Pancreas (tissue), 10 donors: ENCODE measurements around the gene SLK. TPM values are rescaled to one million over a fixed set of nuclear protein-coding genes. Genes with fewer than 3 reads are reported as not detected.

ENCODE experiments used
- ATAC-seq, 4 donors: fragments of 200-7000 bp; cut with Tn5 transposase; one replicate each; pipeline versions ENCODE4 v1.8.0 to v1.9.1; 2020; ENCODE audit warnings: mild to moderate bottlenecking in 4 of 4, moderate library complexity in 4 of 4
- DNase-seq, 6 donors: peaks; one replicate each; pipeline ENCODE4 v3.0.0-alpha.2; 2020
- FAIRE-seq: peaks from 2 replicates; lab custom pipeline; 2012; peaks lifted over from hg19 to GRCh38; lab: Jason Lieb, UNC
- H3K27ac ChIP-seq, 4 donors: fragments of 200-600 bp; sonication (generic); 1 replicate in 3 of 4; 2 replicates in 1 of 4; pipeline versions ENCODE4 v1.5.0 to v1.8.0; 2020
- H3K27me3 ChIP-seq, 4 donors: fragments of 200-600 bp; one replicate each; pipeline ENCODE4 v1.8.0; 2021
- H3K36me3 ChIP-seq, 3 donors: fragments of 200-600 bp; sonication (generic) in 1 of 3; one replicate each; pipeline versions ENCODE4 v1.5.0 to v1.8.0; 2020 to 2021
- H3K4me1 ChIP-seq, 3 donors: fragments of 200-600 bp; one replicate each; pipeline ENCODE4 v1.8.0; 2021
- H3K4me3 ChIP-seq, 4 donors: fragments of 200-600 bp; sonication (generic) in 2 of 4; one replicate each; pipeline versions ENCODE4 v1.5.0 to v1.8.0; 2020 to 2021
- H3K9me3 ChIP-seq, 4 donors: fragments of 200-600 bp; one replicate each; pipeline ENCODE4 v1.8.0; 2021
- WGBS, 2 donors: extraction: QIAGEN DNeasy Blood & Tissue Kit; methylation state at CpG; one replicate each; pipeline ENCODE4 v1.1.7; 2013; 5-methylcytosine and 5-hydroxymethylcytosine counted together
- intact Hi-C, 3 donors: fragments of 100-400 bp; cut with DNase I; formaldehyde crosslinking; loops; one replicate each; pipeline versions ENCODE4 v1.11.1 to v1.14.2; 2022
- polyA plus RNA-seq, 2 donors: library from polyadenylated mRNA; stranded (reverse); fragments of 200-250 nt; gene quantifications; one replicate each; pipeline ENCODE4 v1.2.3, GENCODE V29; 2013
- total RNA-seq, 6 donors: library from RNA; stranded (reverse); fragmentation: NEBNext Ultra II Directional in 4 of 6; extraction: Animal tissue kit (Norgen Biotek cat#: 25700) in 4 of 6; gene quantifications; one replicate each; pipeline versions ENCODE4 v1.2.1 to v1.2.4, GENCODE V29; 2021 to 2023
- TF ChIP-seq, protein P1 (sequence below), 4 donors: fragments of 200-600 bp; sonication (generic) in 3 of 4; IDR thresholded peaks; one replicate each; pipeline versions ENCODE4 v1.5.0 to v1.8.0; 2021; ENCODE audit warnings: antibody characterized with exemption in 4 of 4
- donor health status: healthy with polysubstance abuse.
- donor health status: DM: no; HTN: no; CAD: no; lungs with moderate emphysema.
- donor health status: DM: no; HTN: no; CAD: no.
- donor health status: control.
- donor health status: control.
- donor health status: Bipolar disorder and iron deficiency.
- donor health status: DM: yes; HTN: yes; CAD: no.
- donor health status: DM: no; HTN: no; CAD: no.
- donor health status: DM: no; HTN: no; CAD: no.
- donor health status: DM: yes; HTN: yes; CAD: no.

Gene SLK
- total and polyA plus RNA-seq, 8 donors = 6.0 to 20.1 (median 13.4) TPM

DNA sequence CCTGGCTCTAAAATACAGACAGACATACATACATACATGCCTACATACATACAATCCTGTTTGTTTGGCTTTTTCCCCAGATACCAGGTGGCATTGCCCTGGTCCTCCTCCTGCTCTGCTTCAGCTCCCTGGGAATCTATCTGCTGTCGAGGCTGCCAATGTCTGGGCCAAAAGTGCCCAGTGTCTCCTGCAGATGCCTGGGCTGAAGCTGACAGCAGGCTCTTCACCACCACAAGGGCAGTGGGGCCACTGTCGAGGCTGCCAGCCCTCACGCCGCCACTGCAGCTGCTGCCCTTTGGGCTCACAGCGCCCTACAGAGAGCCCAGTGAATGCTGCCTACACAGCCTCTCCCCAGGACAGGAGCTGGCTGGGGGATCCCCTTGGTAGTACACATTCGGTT, 30.9 kb upstream of the SLK start:
- H3K27me3 ChIP-seq = no peaks in the 10 kb centered on the region
- 80 to 84% methylated on average over 6 of the region's 6 CpGs for WGBS, 2 donors
- H3K4me1 ChIP-seq = peaks cover 0 to 12% (median 8%) of the 10 kb centered on the region in 3 donors
- H3K9me3 ChIP-seq = no peaks in the 10 kb centered on the region
- FAIRE-seq (no peak), ATAC-seq (no peak), DNase-seq (peak in 1 of 6 donors; percentile 34)
- intact Hi-C loops = no loop called here
- H3K4me3 ChIP-seq = no peak overlapping the region
- TF ChIP-seq, protein P1, sequence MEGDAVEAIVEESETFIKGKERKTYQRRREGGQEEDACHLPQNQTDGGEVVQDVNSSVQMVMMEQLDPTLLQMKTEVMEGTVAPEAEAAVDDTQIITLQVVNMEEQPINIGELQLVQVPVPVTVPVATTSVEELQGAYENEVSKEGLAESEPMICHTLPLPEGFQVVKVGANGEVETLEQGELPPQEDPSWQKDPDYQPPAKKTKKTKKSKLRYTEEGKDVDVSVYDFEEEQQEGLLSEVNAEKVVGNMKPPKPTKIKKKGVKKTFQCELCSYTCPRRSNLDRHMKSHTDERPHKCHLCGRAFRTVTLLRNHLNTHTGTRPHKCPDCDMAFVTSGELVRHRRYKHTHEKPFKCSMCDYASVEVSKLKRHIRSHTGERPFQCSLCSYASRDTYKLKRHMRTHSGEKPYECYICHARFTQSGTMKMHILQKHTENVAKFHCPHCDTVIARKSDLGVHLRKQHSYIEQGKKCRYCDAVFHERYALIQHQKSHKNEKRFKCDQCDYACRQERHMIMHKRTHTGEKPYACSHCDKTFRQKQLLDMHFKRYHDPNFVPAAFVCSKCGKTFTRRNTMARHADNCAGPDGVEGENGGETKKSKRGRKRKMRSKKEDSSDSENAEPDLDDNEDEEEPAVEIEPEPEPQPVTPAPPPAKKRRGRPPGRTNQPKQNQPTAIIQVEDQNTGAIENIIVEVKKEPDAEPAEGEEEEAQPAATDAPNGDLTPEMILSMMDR (IDR thresholded peaks at IDR 0.05) = no peak
- H3K36me3 ChIP-seq = no peaks in the 10 kb centered on the region
- H3K27ac ChIP-seq = no peak overlapping the region

DNA sequence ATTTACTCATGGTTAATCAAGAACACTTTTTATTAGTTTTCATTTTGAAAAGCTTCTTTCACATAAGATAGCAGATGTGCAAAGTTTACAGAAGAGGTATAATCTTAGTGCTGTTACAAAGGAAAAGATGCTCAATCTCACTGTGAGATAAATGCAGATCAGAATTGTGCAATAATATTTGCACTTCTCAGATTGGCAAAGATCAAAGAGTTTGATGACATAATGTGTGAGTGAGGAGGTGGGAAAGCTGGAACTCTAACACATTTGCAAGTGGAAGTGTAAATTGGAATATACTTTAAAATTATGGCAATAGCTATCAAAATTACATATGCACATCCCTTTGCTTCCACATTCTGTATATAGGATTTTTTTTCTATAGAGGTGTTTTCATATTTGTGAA, 27.4 kb upstream of the SLK start:
- no peaks in the 10 kb centered on the region for H3K27me3 ChIP-seq
- FAIRE-seq (no peak), ATAC-seq (no peak), DNase-seq (no peak)
- no peaks in the 10 kb centered on the region for H3K9me3 ChIP-seq
- no peak overlapping the region for H3K27ac ChIP-seq
- no peak overlapping the region for H3K4me3 ChIP-seq
- intact Hi-C loops = no loop called here
- H3K4me1 ChIP-seq = no peaks in the 10 kb centered on the region
- TF ChIP-seq, protein P1 (IDR thresholded peaks at IDR 0.05) = no peak
- no peaks in the 10 kb centered on the region for H3K36me3 ChIP-seq

DNA sequence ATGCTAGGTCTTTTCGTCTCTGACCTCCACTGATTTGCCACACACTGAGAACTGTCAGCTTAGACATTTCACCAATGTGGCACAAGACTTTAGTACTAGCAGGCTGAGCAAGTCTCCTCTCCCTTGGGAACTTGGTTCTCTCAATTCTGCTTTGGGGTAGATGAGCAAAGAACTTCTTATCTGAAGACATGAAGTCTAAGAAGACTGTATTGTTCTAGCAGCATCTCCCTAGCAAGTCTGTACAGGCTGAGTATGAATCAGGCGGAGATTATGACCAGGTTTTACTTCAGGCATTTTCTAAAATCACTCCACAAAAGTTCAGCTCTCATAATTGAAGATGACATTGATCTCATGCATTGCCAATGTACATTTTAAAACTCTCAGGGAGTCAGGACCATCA, 25.1 kb upstream of the SLK start:
- no peak for FAIRE-seq
- 56 to 85% methylated on average over 2 of the region's 2 CpGs for WGBS, 2 donors
- H3K4me1 ChIP-seq = no peaks in the 10 kb centered on the region
- H3K27me3 ChIP-seq = no peaks in the 10 kb centered on the region
- H3K36me3 ChIP-seq = no peaks in the 10 kb centered on the region
- intact Hi-C loops = no loop called here
- TF ChIP-seq, protein P1 (IDR thresholded peaks at IDR 0.05) = no peak
- ATAC-seq = no peak
- no peak for DNase-seq
- H3K27ac ChIP-seq = no peak overlapping the region
- no peaks in the 10 kb centered on the region for H3K9me3 ChIP-seq
- no peak overlapping the region for H3K4me3 ChIP-seq

DNA sequence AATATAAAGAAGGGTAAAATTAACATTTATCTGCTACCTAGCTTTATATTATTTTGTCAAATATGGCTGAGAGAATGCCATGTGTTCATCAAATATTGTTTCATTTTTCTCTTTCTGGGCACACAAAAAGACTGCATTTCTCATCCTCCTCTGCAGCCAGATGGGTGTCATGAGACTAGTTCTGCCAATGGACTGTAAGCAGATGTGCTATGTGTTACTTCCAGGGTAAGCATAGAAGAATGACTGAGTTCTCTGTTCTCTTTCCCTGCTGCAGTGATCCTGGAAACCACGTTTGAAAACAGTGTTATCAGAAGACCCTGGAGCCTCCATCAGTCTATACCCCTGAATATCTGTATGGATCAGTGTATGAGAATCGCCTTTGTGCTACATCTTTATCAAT, 24.1 kb upstream of the SLK start:
- DNase-seq (no peak), ATAC-seq (no peak), FAIRE-seq (no peak)
- H3K27me3 ChIP-seq = no peaks in the 10 kb centered on the region
- intact Hi-C loops = no loop called here
- H3K36me3 ChIP-seq = no peaks in the 10 kb centered on the region
- TF ChIP-seq, protein P1 (IDR thresholded peaks at IDR 0.05) = no peak
- H3K4me1 ChIP-seq = no peaks in the 10 kb centered on the region
- H3K27ac ChIP-seq = no peak overlapping the region
- H3K9me3 ChIP-seq = no peaks in the 10 kb centered on the region
- 68 to 69% methylated on average over 2 of the region's 2 CpGs for WGBS, 2 donors
- no peak overlapping the region for H3K4me3 ChIP-seq

DNA sequence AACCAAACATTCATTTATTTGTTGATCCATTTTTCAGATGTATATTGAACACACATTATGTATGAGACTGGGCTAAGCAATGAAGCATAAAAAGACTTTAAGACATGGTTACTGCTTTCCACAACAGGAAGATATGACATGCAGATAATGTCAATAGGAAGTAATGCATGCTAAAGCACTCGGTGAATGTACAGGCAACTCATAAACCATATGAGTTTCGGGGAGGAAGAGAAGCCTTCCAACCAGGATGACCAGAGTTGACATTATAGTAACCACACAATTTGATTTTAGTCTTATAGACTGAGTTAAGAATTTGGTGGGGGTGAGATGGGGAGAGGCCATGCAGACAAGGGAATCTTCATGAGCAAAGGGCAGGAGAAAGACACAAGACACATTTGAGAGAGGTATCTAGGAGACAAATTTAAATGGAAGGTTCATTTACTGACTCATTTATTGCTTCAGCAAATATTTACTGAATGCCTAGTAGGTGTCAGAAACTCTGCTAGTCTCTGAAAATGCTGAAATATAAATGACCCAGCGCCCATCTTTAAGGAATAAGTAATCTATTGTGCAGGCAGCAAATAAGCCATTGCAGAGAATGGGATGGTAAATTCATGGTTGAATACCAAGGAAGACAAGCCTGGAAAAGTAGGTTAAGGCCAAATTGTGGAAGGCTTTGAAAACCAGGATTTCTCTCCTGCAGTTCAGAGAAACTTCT, 19.0 kb upstream of the SLK start:
- intact Hi-C loops = no loop called here
- FAIRE-seq (no peak), ATAC-seq (peak in 1 of 4 donors; percentile 51), DNase-seq (no peak)
- WGBS, 2 donors = 83 to 85% methylated on average over 3 of the region's 3 CpGs
- Histone ChIP-seq H3K36me3 (no peaks in the 10 kb centered on the region), H3K27ac (no peak overlapping the region), H3K4me1 (no peaks in the 10 kb centered on the region), H3K4me3 (no peak overlapping the region), H3K27me3 (no peaks in the 10 kb centered on the region), H3K9me3 (no peaks in the 10 kb centered on the region)
- TF ChIP-seq, protein P1 (IDR thresholded peaks at IDR 0.05) = no peak
